ENCODE measurements around the gene PRICKLE1. TPM values are rescaled to one million over a fixed set of nuclear protein-coding genes. Genes with fewer than 3 reads are reported as not detected.
"Not testable (repeated sequence)": the region's sequence is repeated elsewhere in the genome, so short reads cannot be mapped to it uniquely, and the experiment has no call there.

Gene PRICKLE1
- total RNA-seq, 5 donors from 2014 or later (not counting 1 experiment from before 2014, with no cell fraction given), result 0.29 to 1.1 (median 0.43) TPM

- Mint-ChIP-seq H3K36me3 (no peaks in the 10 kb centered on the region), H3K4me3 (no peak overlapping the region), H3K4me1 (no peaks in the 10 kb centered on the region), H3K27ac (no peak overlapping the region), H3K27me3 (peaks cover 4 to 12% of the 10 kb centered on the region in 2 donors), H3K9me3 (no peaks in the 10 kb centered on the region)
- POLR2A ChIA-PET, result no interaction called here
- Histone ChIP-seq H3K27me3 (replicated peaks in 1 of 2; ENCODE audit: control insufficient read depth in 2 of 2, extremely low read depth in 1 of 2, insufficient read depth in 2 of 2, low read length in 1 of 2) (peaks cover 0 to 3% of the 10 kb centered on the region in 2 experiments), H3K4me1 (ENCODE audit: control insufficient read depth in 1 of 2, extremely low read depth in 1 of 2, insufficient read depth in 2 of 2, low read length in 2 of 2) (no peaks in the 10 kb centered on the region), H3K9me3 (no peaks in the 10 kb centered on the region), H3K27ac (ENCODE audit: low read length) (no peak overlapping the region), H3K4me3 (ENCODE audit: control insufficient read depth in 1 of 2, extremely low read depth in 1 of 2, low read length in 1 of 2) (no peak overlapping the region), H3K36me3 (ENCODE audit: control insufficient read depth in 2 of 2, extremely low read depth in 1 of 2, insufficient read depth in 1 of 2, low read length in 1 of 2) (no peaks in the 10 kb centered on the region)
- CTCF ChIA-PET, result no interaction called here
- no peak for ATAC-seq (replicated peaks in 1 of 4)
- WGBS (ENCODE audit: insufficient coverage), result no CpG with 5 or more reads among the region's 2 CpGs
- no peak for DNase-seq
Observed at GRCh38 chr12:42556917-42557316, 32.6 kb downstream of the PRICKLE1 start.

GRCh38 chr12:42552822-42553221 lies 36.7 kb downstream of the PRICKLE1 start:
- no peaks in the 10 kb centered on the region for H3K9me3 Mint-ChIP-seq
- no peak for DNase-seq
- CTCF ChIA-PET, result no interaction called here
- H3K36me3 Mint-ChIP-seq, result no peaks in the 10 kb centered on the region
- no peak overlapping the region for H3K4me3 ChIP-seq (ENCODE audit: control insufficient read depth in 1 of 2, extremely low read depth in 1 of 2, low read length in 1 of 2)
- no peaks in the 10 kb centered on the region for H3K4me1 Mint-ChIP-seq
- H3K27ac Mint-ChIP-seq, result no peak overlapping the region
- H3K9me3 ChIP-seq, result no peaks in the 10 kb centered on the region
- peaks cover 0 to 2% of the 10 kb centered on the region in 2 experiments for H3K27me3 ChIP-seq (replicated peaks in 1 of 2; ENCODE audit: control insufficient read depth in 2 of 2, extremely low read depth in 1 of 2, insufficient read depth in 2 of 2, low read length in 1 of 2)
- POLR2A ChIA-PET, result interaction anchor here in 1 of 2 donors (0.6 kb wide), 2 partner anchors 22 to 1945 kb away, joined by 3 to 4 read pairs; no protein-coding TSS in a partner anchor
- no peaks in the 10 kb centered on the region for H3K36me3 ChIP-seq (ENCODE audit: control insufficient read depth in 2 of 2, extremely low read depth in 1 of 2, insufficient read depth in 1 of 2, low read length in 1 of 2)
- H3K4me1 ChIP-seq (ENCODE audit: control insufficient read depth in 1 of 2, extremely low read depth in 1 of 2, insufficient read depth in 2 of 2, low read length in 2 of 2), result no peaks in the 10 kb centered on the region
- no peak overlapping the region for H3K27ac ChIP-seq (ENCODE audit: low read length)
- H3K4me3 Mint-ChIP-seq, result no peak overlapping the region
- no peak for ATAC-seq (replicated peaks in 1 of 4)
- peaks cover 13 to 23% of the 10 kb centered on the region in 2 donors for H3K27me3 Mint-ChIP-seq
- WGBS (ENCODE audit: insufficient coverage), result 71% methylated on average over 8 of the region's 17 CpGs

GRCh38 chr12:42550800-42551199 lies 38.7 kb downstream of the PRICKLE1 start:
- Mint-ChIP-seq H3K4me3 (no peak overlapping the region), H3K36me3 (no peaks in the 10 kb centered on the region), H3K4me1 (no peaks in the 10 kb centered on the region), H3K27me3 (peaks cover 13 to 19% of the 10 kb centered on the region in 2 donors), H3K27ac (no peak overlapping the region), H3K9me3 (no peaks in the 10 kb centered on the region)
- Histone ChIP-seq H3K27ac (ENCODE audit: low read length) (no peak overlapping the region), H3K36me3 (ENCODE audit: control insufficient read depth in 2 of 2, extremely low read depth in 1 of 2, insufficient read depth in 1 of 2, low read length in 1 of 2) (no peaks in the 10 kb centered on the region), H3K4me3 (ENCODE audit: control insufficient read depth in 1 of 2, extremely low read depth in 1 of 2, low read length in 1 of 2) (no peak overlapping the region), H3K27me3 (replicated peaks in 1 of 2; ENCODE audit: control insufficient read depth in 2 of 2, extremely low read depth in 1 of 2, insufficient read depth in 2 of 2, low read length in 1 of 2) (peaks cover 0 to 2% of the 10 kb centered on the region in 2 experiments), H3K9me3 (no peaks in the 10 kb centered on the region), H3K4me1 (ENCODE audit: control insufficient read depth in 1 of 2, extremely low read depth in 1 of 2, insufficient read depth in 2 of 2, low read length in 2 of 2) (no peaks in the 10 kb centered on the region)
- no peak for ATAC-seq (replicated peaks in 1 of 4)
- POLR2A ChIA-PET, result no interaction called here
- DNase-seq, result no peak
- CTCF ChIA-PET, result no interaction called here

- Histone ChIP-seq H3K9me3 (no peaks in the 10 kb centered on the region), H3K27ac (ENCODE audit: low read length) (no peak overlapping the region), H3K27me3 (replicated peaks in 1 of 2; ENCODE audit: control insufficient read depth in 2 of 2, extremely low read depth in 1 of 2, insufficient read depth in 2 of 2, low read length in 1 of 2) (peaks cover 0 to 2% of the 10 kb centered on the region in 2 experiments), H3K36me3 (ENCODE audit: control insufficient read depth in 2 of 2, extremely low read depth in 1 of 2, insufficient read depth in 1 of 2, low read length in 1 of 2) (no peaks in the 10 kb centered on the region), H3K4me3 (ENCODE audit: control insufficient read depth in 1 of 2, extremely low read depth in 1 of 2, low read length in 1 of 2) (no peak overlapping the region), H3K4me1 (ENCODE audit: control insufficient read depth in 1 of 2, extremely low read depth in 1 of 2, insufficient read depth in 2 of 2, low read length in 2 of 2) (no peaks in the 10 kb centered on the region)
- POLR2A ChIA-PET, result no interaction called here
- no peak overlapping the region for H3K27ac Mint-ChIP-seq
- H3K4me1 Mint-ChIP-seq, result no peaks in the 10 kb centered on the region
- ATAC-seq (replicated peaks in 1 of 4) (no peak), DNase-seq (no peak)
- peaks cover 12 to 20% of the 10 kb centered on the region in 2 donors for H3K27me3 Mint-ChIP-seq
- 60% methylated on average over 1 of the region's 2 CpGs for WGBS (ENCODE audit: insufficient coverage)
- CTCF ChIA-PET, result interaction anchor here in 1 of 2 donors (0.6 kb wide), 1 partner anchor 13 kb away, joined by 4 read pairs; no protein-coding TSS in a partner anchor
- no peaks in the 10 kb centered on the region for H3K36me3 Mint-ChIP-seq
- no peak overlapping the region for H3K4me3 Mint-ChIP-seq
- H3K9me3 Mint-ChIP-seq, result no peaks in the 10 kb centered on the region
Observed at GRCh38 chr12:42546709-42547108, 42.8 kb downstream of the PRICKLE1 start.

GRCh38 chr12:42541965-42542364 lies 47.6 kb downstream of the PRICKLE1 start:
- CTCF ChIA-PET, result no interaction called here
- WGBS (ENCODE audit: insufficient coverage), result no CpG with 5 or more reads among the region's 2 CpGs

GRCh38 chr12:42541308-42541707 lies 48.2 kb downstream of the PRICKLE1 start:
- H3K4me1 ChIP-seq (ENCODE audit: control insufficient read depth in 1 of 2, extremely low read depth in 1 of 2, insufficient read depth in 2 of 2, low read length in 2 of 2); H3K36me3 ChIP-seq (ENCODE audit: control insufficient read depth in 2 of 2, extremely low read depth in 1 of 2, insufficient read depth in 1 of 2, low read length in 1 of 2); H3K27me3 ChIP-seq (replicated peaks in 1 of 2; ENCODE audit: control insufficient read depth in 2 of 2, extremely low read depth in 1 of 2, insufficient read depth in 2 of 2, low read length in 1 of 2); H3K9me3 Mint-ChIP-seq; ATAC-seq (replicated peaks in 1 of 4); H3K27ac Mint-ChIP-seq; H3K9me3 ChIP-seq; H3K4me1 Mint-ChIP-seq; H3K27ac ChIP-seq (ENCODE audit: low read length); H3K4me3 Mint-ChIP-seq; POLR2A ChIA-PET; H3K36me3 Mint-ChIP-seq; DNase-seq; CTCF ChIA-PET; H3K4me3 ChIP-seq (ENCODE audit: control insufficient read depth in 1 of 2, extremely low read depth in 1 of 2, low read length in 1 of 2): not testable (repeated sequence)
- H3K27me3 Mint-ChIP-seq, result peaks cover 13 to 18% of the 10 kb centered on the region in 2 donors
- 33% methylated on average over 1 of the region's 2 CpGs for WGBS (ENCODE audit: insufficient coverage)

More at GRCh38 chr12:42541965-42542364, 47.6 kb downstream of the PRICKLE1 start:
- Mint-ChIP-seq H3K4me1 (no peaks in the 10 kb centered on the region), H3K27me3 (peaks cover 9 to 13% of the 10 kb centered on the region in 2 donors), H3K9me3 (no peaks in the 10 kb centered on the region), H3K36me3 (no peaks in the 10 kb centered on the region), H3K4me3 (no peak overlapping the region), H3K27ac (no peak overlapping the region)
- no peak overlapping the region for H3K27ac ChIP-seq (ENCODE audit: low read length)
- no peaks in the 10 kb centered on the region for H3K4me1 ChIP-seq (ENCODE audit: control insufficient read depth in 1 of 2, extremely low read depth in 1 of 2, insufficient read depth in 2 of 2, low read length in 2 of 2)
- POLR2A ChIA-PET, result no interaction called here
- H3K9me3 ChIP-seq, result no peaks in the 10 kb centered on the region
- no peak overlapping the region for H3K4me3 ChIP-seq (ENCODE audit: control insufficient read depth in 1 of 2, extremely low read depth in 1 of 2, low read length in 1 of 2)
- H3K36me3 ChIP-seq (ENCODE audit: control insufficient read depth in 2 of 2, extremely low read depth in 1 of 2, insufficient read depth in 1 of 2, low read length in 1 of 2), result no peaks in the 10 kb centered on the region
- ATAC-seq (replicated peaks in 1 of 4) (no peak), DNase-seq (no peak)
- H3K27me3 ChIP-seq (replicated peaks in 1 of 2; ENCODE audit: control insufficient read depth in 2 of 2, extremely low read depth in 1 of 2, insufficient read depth in 2 of 2, low read length in 1 of 2), result no peaks in the 10 kb centered on the region

- Histone ChIP-seq H3K4me1 (ENCODE audit: control insufficient read depth in 1 of 2, extremely low read depth in 1 of 2, insufficient read depth in 2 of 2, low read length in 2 of 2) (no peaks in the 10 kb centered on the region), H3K4me3 (ENCODE audit: control insufficient read depth in 1 of 2, extremely low read depth in 1 of 2, low read length in 1 of 2) (no peak overlapping the region), H3K27me3 (replicated peaks in 1 of 2; ENCODE audit: control insufficient read depth in 2 of 2, extremely low read depth in 1 of 2, insufficient read depth in 2 of 2, low read length in 1 of 2) (no peaks in the 10 kb centered on the region), H3K36me3 (ENCODE audit: control insufficient read depth in 2 of 2, extremely low read depth in 1 of 2, insufficient read depth in 1 of 2, low read length in 1 of 2) (no peaks in the 10 kb centered on the region), H3K27ac (ENCODE audit: low read length) (no peak overlapping the region), H3K9me3 (no peaks in the 10 kb centered on the region)
- ATAC-seq (replicated peaks in 1 of 4), result no peak
- CTCF ChIA-PET, result interaction anchor here in 1 of 2 donors (0.7 kb wide), 1 partner anchor 53 kb away, joined by 3 read pairs; no protein-coding TSS in a partner anchor
- no peaks in the 10 kb centered on the region for H3K9me3 Mint-ChIP-seq
- no peak for DNase-seq
- no peaks in the 10 kb centered on the region for H3K36me3 Mint-ChIP-seq
- peaks cover 13 to 18% of the 10 kb centered on the region in 2 donors for H3K27me3 Mint-ChIP-seq
- no peak overlapping the region for H3K4me3 Mint-ChIP-seq
- no peak overlapping the region for H3K27ac Mint-ChIP-seq
- H3K4me1 Mint-ChIP-seq, result no peaks in the 10 kb centered on the region
- POLR2A ChIA-PET, result no interaction called here
- WGBS (ENCODE audit: insufficient coverage), result no CpG with 5 or more reads among the region's 1 CpG
Observed at GRCh38 chr12:42539696-42540095, 49.9 kb downstream of the PRICKLE1 start.

All from T-cell (primary cell).